Ovary (tissue), 9 donors: ENCODE measurements around the gene OR9A2. TPM values are rescaled to one million over a fixed set of nuclear protein-coding genes. Genes with fewer than 3 reads are reported as not detected.

Experiments used
- DNase-seq, 5 donors: peaks; one replicate each; pipeline ENCODE4 v3.0.0-alpha.2; 2019 to 2020
- H3K27ac ChIP-seq, 2 donors: fragments of 200-600 bp; one replicate each; pipeline versions ENCODE4 v1.5.1 to v1.8.0; 2019 to 2022
- H3K27me3 ChIP-seq: fragments of 200-600 bp; one replicate; pipeline ENCODE4 v1.8.0; 2022
- H3K36me3 ChIP-seq: fragments of 200-600 bp; sonication (generic); one replicate; pipeline ENCODE4 v1.5.1; 2019
- H3K4me1 ChIP-seq: one replicate; pipeline ENCODE4 v1.8.1; 2013; ENCODE audit warnings: mild to moderate bottlenecking, moderate library complexity; ENCODE audit not compliant: insufficient read depth
- H3K4me3 ChIP-seq: fragments of 200-600 bp; sonication (generic); one replicate; pipeline ENCODE4 v1.5.1; 2017
- H3K9me3 ChIP-seq, 2 donors: fragments of 200-600 bp in 1 of 2; sonication (generic) in 1 of 2; one replicate each; pipeline versions ENCODE4 v1.5.1 to v1.8.1; 2013 to 2019; ENCODE audit warnings: mild to moderate bottlenecking in 1 of 2, moderate library complexity in 1 of 2
- CTCF ChIP-seq, 3 donors: fragments of 450-650 bp in 2 of 3; fragments of 200-600 bp in 1 of 3; IDR thresholded peaks; one replicate each; pipeline versions ENCODE4 v1.5.1 to v1.8.0; 2016 to 2022; ENCODE audit warnings: antibody characterized with exemption in 3 of 3, mild to moderate bottlenecking in 1 of 3
- EP300 ChIP-seq: sonication (generic); formaldehyde crosslinking; IDR thresholded peaks from one replicate; pipeline ENCODE4 v1.6.1; 2017; ENCODE audit warnings: antibody characterized with exemption
- POLR2A ChIP-seq: fragments of 450-650 bp; IDR thresholded peaks from one replicate; pipeline ENCODE4 v1.6.1; 2017; ENCODE audit warnings: antibody characterized with exemption, mild to moderate bottlenecking, moderate library complexity
- WGBS, 3 donors: extraction: QIAGEN DNeasy Blood & Tissue Kit in 1 of 3; methylation state at CpG; one replicate each; pipeline versions ENCODE4 v1.1.5 to v1.1.7; 2013 to 2017; 5-methylcytosine and 5-hydroxymethylcytosine counted together
- intact Hi-C, 4 donors: fragments of 100-400 bp; cut with DNase I; formaldehyde crosslinking; loops; one replicate each; pipeline versions ENCODE4 v1.11.0 to v1.15.1; 2022 to 2023
- polyA plus RNA-seq, 2 donors: library from polyadenylated mRNA; stranded (reverse); fragments of 200-250 nt in 1 of 2; fragments of 350-450 nt in 1 of 2; fragmentation: Illumina TruSeq in 1 of 2; extraction: RNeasy Lipid Tissue Mini Kit (QIAGEN cat#74804) in 1 of 2; gene quantifications; one replicate each; pipeline ENCODE4 v1.2.3, GENCODE V29; 2013 to 2014
- total RNA-seq, 7 donors: library from RNA; depleted of rRNA in 2 of 7; stranded (reverse); fragments of >200 nt in 2 of 7; fragmentation: NEBNext Ultra II Directional in 3 of 7; extraction: Animal tissue kit (Norgen Biotek cat#: 25700) in 3 of 7; gene quantifications; one replicate each; pipeline versions ENCODE4 v1.1.0 to v1.2.4, GENCODE V29; 2016 to 2023
- donor health status: DM: no; HTN: no; CAD: no; lungs with moderate emphysema.
- donor health status: DM: no; HTN: no; CAD: no.
- donor health status: Bipolar disorder and iron deficiency.
- donor health status: DM: yes; HTN: yes; CAD: no.
- donor health status: DM: no; HTN: no; CAD: no.
- donor health status: DM: yes; HTN: yes; CAD: no.

Gene OR9A2
- total and polyA plus RNA-seq, 9 donors: 0.22 TPM; not detected in 7

GRCh38 chr7:143038635-143039034, 11.7 kb upstream of the OR9A2 start:
- intact Hi-C loops: no loop called here
- 91 to 93% (median 91%) methylated on average over 5 of the region's 5 CpGs for WGBS, 3 donors
- no peak overlapping the region for H3K27ac ChIP-seq

GRCh38 chr7:143027683-143028082, 751 bp upstream of the OR9A2 start:
- no peak for DNase-seq
- H3K27me3 ChIP-seq: no peaks in the 10 kb centered on the region
- 76 to 83% (median 79%) methylated on average over 2 of the region's 2 CpGs for WGBS, 3 donors
- no peaks in the 10 kb centered on the region for H3K36me3 ChIP-seq
- TF ChIP-seq CTCF (IDR thresholded peaks at IDR 0.05) (no peak), POLR2A (no peak), EP300 (no peak)
- no peak overlapping the region for H3K4me3 ChIP-seq
- no peak overlapping the region for H3K27ac ChIP-seq
- no peaks in the 10 kb centered on the region for H3K4me1 ChIP-seq
- H3K9me3 ChIP-seq: no peaks in the 10 kb centered on the region
- intact Hi-C loops: no loop called here

More at GRCh38 chr7:143038635-143039034, 11.7 kb upstream of the OR9A2 start:
- TF ChIP-seq POLR2A (no peak), EP300 (no peak), CTCF (IDR thresholded peaks at IDR 0.05) (no peak)
- Histone ChIP-seq H3K9me3 (no peaks in the 10 kb centered on the region), H3K4me1 (no peaks in the 10 kb centered on the region), H3K4me3 (no peak overlapping the region), H3K36me3 (no peaks in the 10 kb centered on the region), H3K27me3 (no peaks in the 10 kb centered on the region)
- DNase-seq: no peak

- 61 to 79% (median 64%) methylated on average over 2 of the region's 2 CpGs for WGBS, 3 donors
- Histone ChIP-seq H3K27ac (no peak overlapping the region), H3K9me3 (no peaks in the 10 kb centered on the region), H3K4me1 (no peaks in the 10 kb centered on the region), H3K36me3 (no peaks in the 10 kb centered on the region), H3K4me3 (no peak overlapping the region), H3K27me3 (no peaks in the 10 kb centered on the region)
- TF ChIP-seq EP300: no peak
- intact Hi-C loops: no loop called here
- DNase-seq: no peak
These were observed 1.6 kb downstream of the OR9A2 start for GRCh38 chr7:143025371-143025770.

- Histone ChIP-seq H3K27ac (no peak overlapping the region), H3K4me3 (no peak overlapping the region), H3K9me3 (no peaks in the 10 kb centered on the region), H3K27me3 (no peaks in the 10 kb centered on the region), H3K4me1 (no peaks in the 10 kb centered on the region), H3K36me3 (no peaks in the 10 kb centered on the region)
- intact Hi-C loops: no loop called here
- TF ChIP-seq CTCF (IDR thresholded peaks at IDR 0.05): no peak
- no peak for TF ChIP-seq EP300
- no peak for TF ChIP-seq POLR2A
- no peak for DNase-seq
These were observed 3.9 kb downstream of the OR9A2 start for GRCh38 chr7:143023047-143023446.

- TF ChIP-seq POLR2A (no peak), EP300 (no peak), CTCF (IDR thresholded peaks at IDR 0.05) (no peak)
- Histone ChIP-seq H3K36me3 (no peaks in the 10 kb centered on the region), H3K27me3 (no peaks in the 10 kb centered on the region), H3K4me3 (no peak overlapping the region), H3K27ac (no peak overlapping the region), H3K4me1 (no peaks in the 10 kb centered on the region), H3K9me3 (no peaks in the 10 kb centered on the region)
- no peak for DNase-seq
- intact Hi-C loops: no loop called here
These were observed 8.0 kb downstream of the OR9A2 start for GRCh38 chr7:143018931-143019330.
